OCI-LY1 (cell line): Measurements from ENCODE around the gene LDLRAD3.

Source experiments
- H2AFZ ChIP-seq: fragments of 200-600 bp; sonication (generic), shearing (Covaris generic); 2 replicates; pipeline ENCODE4 v1.6.0; 2014; ENCODE audit warnings: antibody characterized with exemption, mild to moderate bottlenecking, low read length
- H3F3A ChIP-seq: fragments of 200-600 bp; sonication (generic), shearing (Covaris generic); 2 replicates; pipeline ENCODE4 v1.6.0; 2014; ENCODE audit warnings: mild to moderate bottlenecking, antibody characterized with exemption, low read length, moderate library complexity; ENCODE audit not compliant: insufficient read depth
- H3K27ac ChIP-seq: fragments of 200-600 bp; sonication (generic); 2 replicates; pipeline ENCODE4 v1.5.1; 2014; ENCODE audit warnings: low read length, mixed run types, mild to moderate bottlenecking, low read depth; ENCODE audit not compliant: poor library complexity, severe bottlenecking
- H3K27me3 ChIP-seq: fragments of 200-600 bp; sonication (generic); 2 replicates; pipeline ENCODE4 v1.6.0; 2014; ENCODE audit warnings: antibody characterized with exemption, mild to moderate bottlenecking, low read length, moderate library complexity; ENCODE audit not compliant: insufficient read depth
- H3K36me3 ChIP-seq: fragments of 200-600 bp; sonication (generic); 2 replicates; pipeline ENCODE4 v1.6.1; 2014; ENCODE audit warnings: mild to moderate bottlenecking, antibody characterized with exemption, low read length, moderate library complexity, mixed read lengths; ENCODE audit not compliant: insufficient read depth
- H3K4me1 ChIP-seq: fragments of 200-600 bp; sonication (generic); 2 replicates; pipeline ENCODE4 v1.5.1; 2014; ENCODE audit warnings: mild to moderate bottlenecking, low read length, moderate library complexity; ENCODE audit not compliant: insufficient read depth, severe bottlenecking
- H3K4me2 ChIP-seq: fragments of 200-600 bp; sonication (generic), shearing (Covaris generic); 2 replicates; pipeline ENCODE4 v1.6.1; 2014; ENCODE audit warnings: low read length
- H3K4me3 ChIP-seq: fragments of 200-600 bp; sonication (generic); 2 replicates; pipeline ENCODE4 v1.5.1; 2014; ENCODE audit warnings: low read length, low read depth, mild to moderate bottlenecking, mixed read lengths; ENCODE audit not compliant: poor library complexity, severe bottlenecking
- H3K79me2 ChIP-seq: fragments of 200-600 bp; shearing (Covaris generic); 2 replicates; pipeline ENCODE4 v1.6.1; 2016; ENCODE audit warnings: mixed run types, low read length, mixed read lengths; ENCODE audit not compliant: insufficient read depth
- H3K9ac ChIP-seq: fragments of 200-600 bp; sonication (generic), shearing (Covaris generic); 2 replicates; pipeline ENCODE4 v1.6.1; 2014; ENCODE audit warnings: mild to moderate bottlenecking, low read length, mixed read lengths
- H3K9me2 ChIP-seq: fragments of 200-600 bp; sonication (generic), shearing (Covaris generic); 2 replicates; pipeline ENCODE4 v1.6.1; 2014; ENCODE audit warnings: low read depth, mild to moderate bottlenecking, low read length, mixed read lengths
- H3K9me3 ChIP-seq: fragments of 200-600 bp; shearing (Covaris generic); 2 replicates; pipeline ENCODE4 v1.6.1; 2014; ENCODE audit warnings: low read length, mixed read lengths
- H4K20me1 ChIP-seq: fragments of 200-600 bp; sonication (generic), shearing (Covaris generic); 2 replicates; pipeline ENCODE4 v1.6.0; 2016; ENCODE audit warnings: mild to moderate bottlenecking, low read length; ENCODE audit not compliant: insufficient read depth
- CTCF ChIP-seq: fragments of 200-600 bp; sonication (generic), shearing (Covaris generic); IDR thresholded peaks from 2 replicates; pipeline ENCODE4 v1.5.1; 2017; ENCODE audit warnings: mild to moderate bottlenecking, antibody characterized with exemption, low read length, moderate library complexity, mixed read lengths
- EZH2 ChIP-seq: fragments of 200-600 bp; sonication (generic), shearing (Covaris generic); IDR thresholded peaks from 2 replicates; pipeline ENCODE4 v1.8.0; 2017; ENCODE audit warnings: borderline replicate concordance, mixed run types, mild to moderate bottlenecking, antibody characterized with exemption, low read length, moderate library complexity, mixed read lengths

LDLRAD3 gene

DNA sequence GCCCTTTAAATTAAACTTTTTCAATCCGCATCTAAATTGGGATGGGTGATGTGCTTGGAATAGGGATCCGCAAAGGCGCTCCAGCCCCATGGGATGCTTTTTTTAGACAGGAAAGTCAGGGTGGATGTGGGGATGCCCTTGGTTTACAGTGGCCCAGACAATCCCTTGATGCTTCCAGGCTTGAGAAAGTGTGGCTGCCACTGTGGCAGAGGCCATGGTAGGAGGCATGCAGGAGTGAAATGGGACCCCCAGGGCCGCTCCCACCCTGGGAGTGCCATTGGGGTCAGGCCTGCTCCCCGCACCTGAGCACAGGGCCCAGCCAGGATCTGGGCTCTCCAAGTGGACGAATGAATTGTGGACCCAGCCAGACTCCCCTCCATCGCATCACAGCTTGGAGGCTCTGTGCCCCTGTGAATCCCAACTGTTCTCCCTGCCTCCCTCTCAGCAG, 269.6 kb downstream of the LDLRAD3 start:
- no peaks in the 10 kb centered on the region for H3F3A ChIP-seq
- TF ChIP-seq CTCF (no peak), EZH2 (no peak)
- H3K9me3 ChIP-seq, result no peaks in the 10 kb centered on the region
- H3K4me1 ChIP-seq, result no peaks in the 10 kb centered on the region
- H3K27ac ChIP-seq, result no peak overlapping the region
- H3K27me3 ChIP-seq, result no peaks in the 10 kb centered on the region
- H3K79me2 ChIP-seq, result no peaks in the 10 kb centered on the region
- H3K9ac ChIP-seq, result no peak overlapping the region
- H2AFZ ChIP-seq, result no peak overlapping the region
- H3K4me2 ChIP-seq, result no peak overlapping the region
- H3K9me2 ChIP-seq, result no peaks in the 10 kb centered on the region
- H3K4me3 ChIP-seq, result no peak overlapping the region
- H4K20me1 ChIP-seq, result no peaks in the 10 kb centered on the region
- H3K36me3 ChIP-seq, result no peaks in the 10 kb centered on the region

DNA sequence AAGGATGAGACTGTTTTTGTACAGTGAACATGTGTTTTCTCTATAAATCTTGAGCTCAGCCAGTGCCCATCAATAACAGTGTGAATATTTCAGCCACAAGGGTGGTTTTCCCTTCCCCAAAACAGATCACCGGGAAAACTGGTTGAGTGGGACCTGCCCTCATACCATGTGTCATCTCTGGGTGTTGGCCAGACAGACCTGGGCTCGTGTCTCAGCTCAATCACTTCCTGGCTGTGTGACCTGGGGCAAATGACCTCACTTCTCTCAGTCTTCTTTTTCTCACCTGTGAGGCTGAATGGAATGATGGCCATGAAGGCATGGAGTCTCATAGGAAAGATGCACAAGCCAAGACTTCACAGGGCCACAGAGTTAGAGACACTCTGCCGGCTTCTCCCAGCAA, 270.6 kb downstream of the LDLRAD3 start:
- TF ChIP-seq EZH2 (no peak), CTCF (no peak)
- Histone ChIP-seq H3K27ac (no peak overlapping the region), H3K27me3 (no peaks in the 10 kb centered on the region), H3K79me2 (no peaks in the 10 kb centered on the region), H3K9ac (no peak overlapping the region), H3F3A (no peaks in the 10 kb centered on the region), H3K9me2 (no peaks in the 10 kb centered on the region; the same call in 1 of the 2 replicates), H2AFZ (no peak overlapping the region), H4K20me1 (no peaks in the 10 kb centered on the region), H3K9me3 (0 out of 2 replicates have a peak, but pooled peaks cover 2% of the 10 kb centered on the region), H3K4me2 (no peak overlapping the region), H3K4me1 (no peaks in the 10 kb centered on the region), H3K4me3 (no peak overlapping the region), H3K36me3 (no peaks in the 10 kb centered on the region)

- Histone ChIP-seq H3K27me3 (no peaks in the 10 kb centered on the region), H3K4me2 (no peak overlapping the region), H3K79me2 (no peaks in the 10 kb centered on the region)
Measured at GRCh38 chr11:36214976-36215692, 271.3 kb downstream of the LDLRAD3 start.

More at GRCh38 chr11:36214976-36215692, 271.3 kb downstream of the LDLRAD3 start:
- H3K4me3 ChIP-seq, result no peak overlapping the region
- no peaks in the 10 kb centered on the region; the same call in 1 of the 2 replicates for H3K9me2 ChIP-seq
- H3K4me1 ChIP-seq, result no peaks in the 10 kb centered on the region
- no peak overlapping the region for H2AFZ ChIP-seq
- H3K9me3 ChIP-seq, result peaks cover 5% of the 10 kb centered on the region; the same call in 1 of the 2 replicates
- TF ChIP-seq CTCF, result no peak
- TF ChIP-seq EZH2, result no peak
- H3K9ac ChIP-seq, result no peak overlapping the region
- H3K27ac ChIP-seq, result no peak overlapping the region
- H4K20me1 ChIP-seq, result no peaks in the 10 kb centered on the region
- no peaks in the 10 kb centered on the region for H3F3A ChIP-seq
- no peaks in the 10 kb centered on the region for H3K36me3 ChIP-seq
